Measurements from ENCODE around the gene MBD3L2. TPM values are rescaled to one million over a fixed set of nuclear protein-coding genes. Genes with fewer than 3 reads are reported as not detected.

MBD3L2 gene
- total and polyA plus RNA-seq, 2 experiments from 2014 or later, result not detected

DNA sequence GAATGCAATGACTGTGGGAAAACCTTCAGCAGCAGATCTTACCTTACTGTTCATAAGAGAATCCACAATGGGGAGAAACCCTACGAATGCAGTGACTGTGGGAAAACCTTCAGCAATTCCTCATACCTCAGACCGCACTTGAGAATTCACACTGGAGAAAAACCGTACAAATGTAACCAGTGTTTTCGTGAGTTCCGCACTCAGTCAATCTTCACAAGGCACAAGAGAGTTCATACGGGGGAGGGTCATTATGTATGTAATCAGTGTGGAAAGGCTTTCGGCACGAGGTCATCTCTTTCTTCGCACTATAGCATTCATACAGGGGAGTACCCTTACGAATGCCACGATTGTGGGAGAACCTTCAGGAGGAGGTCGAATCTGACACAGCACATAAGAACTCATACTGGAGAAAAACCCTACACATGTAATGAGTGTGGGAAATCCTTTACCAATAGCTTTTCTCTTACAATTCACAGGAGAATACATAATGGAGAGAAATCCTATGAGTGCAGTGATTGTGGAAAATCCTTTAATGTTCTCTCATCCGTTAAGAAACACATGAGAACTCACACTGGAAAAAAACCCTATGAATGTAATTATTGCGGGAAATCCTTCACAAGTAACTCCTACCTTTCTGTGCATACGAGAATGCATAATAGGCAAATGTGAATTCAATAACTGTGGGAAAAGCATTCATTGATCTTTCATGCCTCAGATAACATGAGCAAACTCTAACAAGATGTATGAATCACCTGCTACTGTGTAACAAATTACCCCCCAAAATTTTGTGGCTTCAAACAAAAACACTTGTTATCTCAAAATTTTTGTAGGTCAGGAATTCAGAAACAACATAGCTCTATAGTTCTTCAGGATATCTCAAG lies 34.2 kb downstream of the MBD3L2 start:
- Histone ChIP-seq H3K9me2 (replicated peaks; ENCODE audit: insufficient read depth) (no peaks in the 10 kb centered on the region), H3K9me3 (ENCODE audit: low read depth) (peaks cover 72% of the 10 kb centered on the region), H3K4me2 (no peak overlapping the region), H3K36me3 (replicated peaks; ENCODE audit: insufficient read depth, low read depth) (peaks cover 38% of the 10 kb centered on the region), H3K27ac (no peak overlapping the region), H3K79me2 (no peaks in the 10 kb centered on the region), H2AFZ (no peak overlapping the region), H4K20me1 (ENCODE audit: insufficient read depth, poor library complexity, severe bottlenecking) (no peaks in the 10 kb centered on the region), H3K4me3 (no peak overlapping the region), H3K4me1 (ENCODE audit: insufficient read depth) (no peaks in the 10 kb centered on the region), H3K27me3 (no peaks in the 10 kb centered on the region)
- WGBS (ENCODE audit: low lambda C conversion rate, missing lambda C conversion rate), result 97% methylated on average over 15 of the region's 15 CpGs
- TF ChIP-seq EZH2phosphoT487 (IDR thresholded peaks at IDR 0.05; ENCODE audit: low read depth, severe bottlenecking, unreplicated experiment) (no peak), EZH2 (IDR thresholded peaks at IDR 0.05; ENCODE audit: borderline replicate concordance) (no peak)
- TF ChIP-seq, protein P1, sequence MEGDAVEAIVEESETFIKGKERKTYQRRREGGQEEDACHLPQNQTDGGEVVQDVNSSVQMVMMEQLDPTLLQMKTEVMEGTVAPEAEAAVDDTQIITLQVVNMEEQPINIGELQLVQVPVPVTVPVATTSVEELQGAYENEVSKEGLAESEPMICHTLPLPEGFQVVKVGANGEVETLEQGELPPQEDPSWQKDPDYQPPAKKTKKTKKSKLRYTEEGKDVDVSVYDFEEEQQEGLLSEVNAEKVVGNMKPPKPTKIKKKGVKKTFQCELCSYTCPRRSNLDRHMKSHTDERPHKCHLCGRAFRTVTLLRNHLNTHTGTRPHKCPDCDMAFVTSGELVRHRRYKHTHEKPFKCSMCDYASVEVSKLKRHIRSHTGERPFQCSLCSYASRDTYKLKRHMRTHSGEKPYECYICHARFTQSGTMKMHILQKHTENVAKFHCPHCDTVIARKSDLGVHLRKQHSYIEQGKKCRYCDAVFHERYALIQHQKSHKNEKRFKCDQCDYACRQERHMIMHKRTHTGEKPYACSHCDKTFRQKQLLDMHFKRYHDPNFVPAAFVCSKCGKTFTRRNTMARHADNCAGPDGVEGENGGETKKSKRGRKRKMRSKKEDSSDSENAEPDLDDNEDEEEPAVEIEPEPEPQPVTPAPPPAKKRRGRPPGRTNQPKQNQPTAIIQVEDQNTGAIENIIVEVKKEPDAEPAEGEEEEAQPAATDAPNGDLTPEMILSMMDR (IDR thresholded peaks at IDR 0.05; ENCODE audit: poor library complexity), result no peak
- DNase-seq (ENCODE audit: low spot score), result no peak

DNA sequence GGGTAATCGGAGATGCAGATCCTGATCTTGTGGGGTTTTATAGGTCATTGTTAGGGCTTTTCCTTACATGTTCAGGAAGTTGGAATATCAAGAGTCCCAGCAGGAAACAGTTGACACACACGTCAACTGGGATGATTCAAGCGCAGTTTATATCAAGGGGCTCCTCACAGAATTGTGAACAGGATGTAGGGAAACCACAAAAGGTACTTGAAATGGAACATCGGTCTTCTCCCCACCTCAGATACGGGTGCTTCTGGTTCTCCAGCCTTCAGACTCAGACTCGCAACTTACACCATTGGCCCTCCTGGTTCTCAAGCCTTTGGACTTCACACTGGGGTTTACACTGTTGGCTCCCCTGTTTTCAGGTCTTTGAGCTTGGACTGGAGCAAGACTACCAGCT lies 39.9 kb downstream of the MBD3L2 start:
- no peaks in the 10 kb centered on the region for H4K20me1 ChIP-seq (ENCODE audit: insufficient read depth, poor library complexity, severe bottlenecking)
- H3K9me3 ChIP-seq (ENCODE audit: low read depth), result peaks cover 20% of the 10 kb centered on the region
- peaks cover 6% of the 10 kb centered on the region for H3K36me3 ChIP-seq (replicated peaks; ENCODE audit: insufficient read depth, low read depth)
- H3K27ac ChIP-seq, result no peak overlapping the region
- no peak overlapping the region for H3K4me2 ChIP-seq
- H3K4me1 ChIP-seq (ENCODE audit: insufficient read depth), result no peaks in the 10 kb centered on the region
- 98% methylated on average over 6 of the region's 6 CpGs for WGBS (ENCODE audit: low lambda C conversion rate, missing lambda C conversion rate)
- TF ChIP-seq EZH2 (IDR thresholded peaks at IDR 0.05; ENCODE audit: borderline replicate concordance) (no peak), EZH2phosphoT487 (IDR thresholded peaks at IDR 0.05; ENCODE audit: low read depth, severe bottlenecking, unreplicated experiment) (no peak)
- TF ChIP-seq, protein P1 (IDR thresholded peaks at IDR 0.05; ENCODE audit: poor library complexity), result no peak
- no peaks in the 10 kb centered on the region for H3K9me2 ChIP-seq (replicated peaks; ENCODE audit: insufficient read depth)
- no peak overlapping the region for H3K4me3 ChIP-seq
- DNase-seq (ENCODE audit: low spot score), result no peak
- H3K27me3 ChIP-seq, result no peaks in the 10 kb centered on the region
- H2AFZ ChIP-seq, result no peak overlapping the region
- H3K79me2 ChIP-seq, result no peaks in the 10 kb centered on the region

DNA sequence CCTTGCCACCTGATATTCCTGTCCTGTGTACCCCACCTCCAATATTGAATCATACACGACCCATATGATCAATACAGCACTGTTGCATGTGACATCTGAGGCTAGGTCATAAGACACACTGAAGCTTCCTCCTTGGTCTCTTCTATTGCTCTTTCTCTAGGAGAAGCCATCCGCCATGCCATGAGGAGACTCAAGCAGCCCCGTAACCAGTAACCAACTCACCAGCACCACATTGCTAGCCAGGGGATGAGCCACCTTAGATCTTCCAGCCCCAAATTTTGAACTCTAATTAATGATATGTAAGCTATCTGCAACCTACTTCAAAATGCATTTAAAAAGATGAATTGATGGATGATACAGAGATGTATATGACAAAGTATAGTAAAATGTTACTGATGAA lies 49.0 kb downstream of the MBD3L2 start:
- Histone ChIP-seq H3K9me3 (ENCODE audit: low read depth) (no peaks in the 10 kb centered on the region), H3K4me2 (peak overlapping the region; percentile 76), H3K79me2 (no peaks in the 10 kb centered on the region), H4K20me1 (ENCODE audit: insufficient read depth, poor library complexity, severe bottlenecking) (no peaks in the 10 kb centered on the region), H2AFZ (peak overlapping the region; percentile 57), H3K36me3 (replicated peaks; ENCODE audit: insufficient read depth, low read depth) (no peaks in the 10 kb centered on the region), H3K4me1 (ENCODE audit: insufficient read depth) (peaks cover 8% of the 10 kb centered on the region), H3K27me3 (no peaks in the 10 kb centered on the region), H3K9me2 (replicated peaks; ENCODE audit: insufficient read depth) (no peaks in the 10 kb centered on the region), H3K27ac (peak overlapping the region; percentile 84), H3K4me3 (peak overlapping the region; percentile 37)
- TF ChIP-seq EZH2phosphoT487 (IDR thresholded peaks at IDR 0.05; ENCODE audit: low read depth, severe bottlenecking, unreplicated experiment), result no peak
- no peak for TF ChIP-seq EZH2 (IDR thresholded peaks at IDR 0.05; ENCODE audit: borderline replicate concordance)
- TF ChIP-seq, protein P1 (IDR thresholded peaks at IDR 0.05; ENCODE audit: poor library complexity), result no peak
- DNase-seq (ENCODE audit: low spot score), result no peak
- 97% methylated on average over 3 of the region's 3 CpGs for WGBS (ENCODE audit: low lambda C conversion rate, missing lambda C conversion rate)
